HepG2 (cell line): Measurements from ENCODE around the gene HIVEP2. TPM values are rescaled to one million over a fixed set of nuclear protein-coding genes. Genes with fewer than 3 reads are reported as not detected.

Source experiments
- KLF16 ChIP-seq, 2 experiments: sonication (generic) in 1 of 2; formaldehyde crosslinking in 1 of 2; IDR thresholded peaks; 2 replicates each; pipeline versions ENCODE4 v1.6.1 to v1.8.0; 2016 to 2023; ENCODE audit warnings: missing genetic modification reagents in 2 of 2, missing compliant biosample characterization in 1 of 2
- KLF9 ChIP-seq: IDR thresholded peaks from 2 replicates; pipeline ENCODE4 v1.6.1; 2016; ENCODE audit warnings: low read depth
- NFAT5 ChIP-seq: sonication (generic); formaldehyde crosslinking; IDR thresholded peaks from 2 replicates; pipeline ENCODE4 v1.4.0; 2020; ENCODE audit warnings: missing genetic modification reagents
- PBX2 ChIP-seq: IDR thresholded peaks from 2 replicates; pipeline ENCODE4 v1.6.1; 2016; ENCODE audit warnings: control low read depth
- ZNF138 ChIP-seq: sonication (generic); formaldehyde crosslinking; IDR thresholded peaks from 2 replicates; pipeline ENCODE4 v1.5.0; 2020; ENCODE audit warnings: mild to moderate bottlenecking, low read depth, missing genetic modification reagents
- ZNF274 ChIP-seq: sonication (generic); formaldehyde crosslinking; IDR thresholded peaks from 2 replicates; pipeline ENCODE4 v1.5.1; 2020; ENCODE audit warnings: mild to moderate bottlenecking, missing genetic modification reagents
- ZNF407 ChIP-seq: sonication (generic); formaldehyde crosslinking; IDR thresholded peaks from one replicate; pipeline ENCODE4 v1.5.1; 2020; ENCODE audit warnings: mild to moderate bottlenecking, missing genetic modification reagents; ENCODE audit errors: not compliant biosample characterization
- ZNF430 ChIP-seq: sonication (generic); formaldehyde crosslinking; IDR thresholded peaks from 2 replicates; pipeline ENCODE4 v1.9.0; 2021; ENCODE audit warnings: mild to moderate bottlenecking, missing genetic modification reagents
- ZNF512B ChIP-seq: sonication (generic); formaldehyde crosslinking; IDR thresholded peaks from 2 replicates; pipeline ENCODE4 v1.5.1; 2020; ENCODE audit warnings: missing genetic modification reagents, mild to moderate bottlenecking, borderline replicate concordance
- ZNF790 ChIP-seq: sonication (generic); formaldehyde crosslinking; IDR thresholded peaks from 2 replicates; pipeline ENCODE4 v1.8.0; 2022; ENCODE audit warnings: missing genetic modification reagents, mild to moderate bottlenecking, borderline replicate concordance
- polyA plus RNA-seq, 8 experiments: library from polyadenylated mRNA; depleted of rRNA in 3 of 8; stranded (reverse) in 7 of 8; unstranded in 1 of 8; fragments of >200 nt; fragmentation: Illumina TruSeq in 4 of 8; extraction: Trizol in 4 of 8; gene quantifications; 2 replicates each; pipeline versions ENCODE4 v1.2.1 to v1.2.3, GENCODE V29; 2011 to 2016; ENCODE audit warnings: low read depth in 4 of 8, missing spikeins in 1 of 8, mixed read lengths in 1 of 8; ENCODE audit not compliant: insufficient read depth in 1 of 8
- total RNA-seq, 5 experiments: library from RNA; depleted of rRNA; stranded (reverse); fragments of >200 nt; fragmentation: Illumina TruSeq; extraction: Trizol; gene quantifications; 2 replicates each; pipeline ENCODE4 v1.2.3, GENCODE V29; 2016; ENCODE audit warnings: low read depth in 1 of 5

HIVEP2 gene
- total and polyA plus RNA-seq, 2 of the 13 experiments (the other 11 are each of a cell fraction or from before 2014, with no cell fraction given), result 3.4 to 12.9 TPM

GRCh38 chr6:142845624-142846458 lies 99.1 kb downstream of the HIVEP2 start (continued):
- TF ChIP-seq ZNF512B (CRISPR knock-in tag), result peak; percentile 98
- no peak for TF ChIP-seq ZNF138 (CRISPR knock-in tag)
- TF ChIP-seq ZNF430, result no peak
- peak; percentile 80; the same call in 1 of the 2 replicates for TF ChIP-seq KLF9 (CRISPR knock-in tag)
- TF ChIP-seq KLF16 (CRISPR knock-in tag; IDR thresholded peaks at IDR 0.05), result peak in 1 of 2 experiments; percentile 90; a peak in 2 of 4 replicates
- TF ChIP-seq ZNF274 (CRISPR knock-in tag), result peak; percentile 86
- no peak for TF ChIP-seq ZNF790 (CRISPR knock-in tag)
- no peak for TF ChIP-seq NFAT5 (CRISPR knock-in tag)
- no peak; the same call in 1 of the 2 replicates for TF ChIP-seq PBX2 (CRISPR knock-in tag)
- TF ChIP-seq ZNF407, result peak; percentile 90
